ENCODE data around the gene CXCR2. TPM values are rescaled to one million over a fixed set of nuclear protein-coding genes. Genes with fewer than 3 reads are reported as not detected.
A peak's percentile ranks its signal among the peaks of the same experiment; 100 is the strongest.
"Not testable (repeated sequence)": the region's sequence is repeated elsewhere in the genome, so short reads cannot be mapped to it uniquely, and the experiment has no call there.

The CXCR2 gene
- total RNA-seq, 2 experiments from 2014 or later, result not detected

DNA sequence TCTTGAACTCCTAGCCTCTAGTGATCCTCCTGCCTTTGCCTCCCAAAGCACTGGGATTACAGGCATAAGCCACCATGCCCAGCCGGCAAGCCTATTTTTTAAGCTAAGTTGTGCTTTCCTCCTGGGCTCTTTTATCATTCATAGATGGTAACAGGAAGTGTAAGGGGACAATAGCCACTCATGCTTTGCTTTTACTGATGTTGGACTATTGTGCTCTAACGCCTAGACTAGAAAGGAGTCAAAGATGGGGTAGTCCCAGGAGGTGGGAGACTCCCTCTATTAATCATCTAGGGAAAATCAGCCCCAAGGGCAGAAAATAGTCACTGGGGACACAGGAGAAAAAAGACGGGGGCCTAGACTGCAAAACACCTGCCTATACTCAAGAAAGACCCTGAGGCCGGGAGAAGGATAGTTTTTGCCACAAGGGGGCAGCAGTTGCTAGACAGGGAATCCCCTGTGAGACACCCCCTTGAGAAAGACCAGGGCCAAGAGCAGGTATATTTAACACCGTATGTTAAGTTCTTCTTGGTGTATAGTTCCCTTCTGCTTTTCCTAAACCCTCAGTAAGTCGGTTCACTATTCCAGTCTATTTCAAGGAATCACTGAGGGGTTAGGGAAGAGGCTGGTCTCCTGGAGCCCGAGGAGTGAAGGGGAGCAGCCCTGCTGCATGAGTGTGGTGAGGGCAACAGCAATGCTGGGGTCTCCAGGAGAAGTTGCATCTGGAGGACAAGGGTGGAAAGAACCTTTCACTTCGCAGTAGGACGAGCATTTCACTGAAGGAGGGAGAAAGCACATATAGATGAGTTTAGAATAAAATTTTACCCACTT is 43.0 kb downstream of the CXCR2 start:
- H3K4me1 ChIP-seq (ENCODE audit: insufficient read depth, low read length, poor library complexity, severe bottlenecking), result no peaks in the 10 kb centered on the region
- H3K27ac ChIP-seq (ENCODE audit: low read depth, low read length, poor library complexity, severe bottlenecking), result no peak overlapping the region
- no peak overlapping the region for H3K4me2 ChIP-seq (ENCODE audit: low read length)
- H3K9me2 ChIP-seq (ENCODE audit: insufficient read depth, low read length), result no peaks in the 10 kb centered on the region
- peak; percentile 76 for DNase-seq (ENCODE audit: low spot score)
- ChIA-PET POLR2A (no interaction called here), CTCF (ENCODE audit: unreplicated experiment) (no interaction called here)
- no peak overlapping the region for H3K4me3 ChIP-seq (ENCODE audit: low read depth, low read length, poor library complexity, severe bottlenecking)
- H3K36me3 ChIP-seq (ENCODE audit: insufficient read depth, low read length), result no peaks in the 10 kb centered on the region
- intact Hi-C loops (cut with micrococcal nuclease; ENCODE audit: unreplicated experiment), result loop anchor here (2.0 to 5.0 kb wide), 2 partner anchors 88 to 103 kb away; partner anchors contain the start of genes AAMP and PNKD
- no peaks in the 10 kb centered on the region for H3K9me3 ChIP-seq (ENCODE audit: low read length)
- no peaks in the 10 kb centered on the region for H4K20me1 ChIP-seq (ENCODE audit: insufficient read depth, low read length)
- no peak overlapping the region for H2AFZ ChIP-seq (ENCODE audit: low read length)
- no TSS peak for BruUV-seq (replicated peaks)
- no peak for TF ChIP-seq EZH2phosphoT487 (IDR thresholded peaks at IDR 0.05; ENCODE audit: borderline replicate concordance, low read depth, low read length)
- TF ChIP-seq, protein P1, sequence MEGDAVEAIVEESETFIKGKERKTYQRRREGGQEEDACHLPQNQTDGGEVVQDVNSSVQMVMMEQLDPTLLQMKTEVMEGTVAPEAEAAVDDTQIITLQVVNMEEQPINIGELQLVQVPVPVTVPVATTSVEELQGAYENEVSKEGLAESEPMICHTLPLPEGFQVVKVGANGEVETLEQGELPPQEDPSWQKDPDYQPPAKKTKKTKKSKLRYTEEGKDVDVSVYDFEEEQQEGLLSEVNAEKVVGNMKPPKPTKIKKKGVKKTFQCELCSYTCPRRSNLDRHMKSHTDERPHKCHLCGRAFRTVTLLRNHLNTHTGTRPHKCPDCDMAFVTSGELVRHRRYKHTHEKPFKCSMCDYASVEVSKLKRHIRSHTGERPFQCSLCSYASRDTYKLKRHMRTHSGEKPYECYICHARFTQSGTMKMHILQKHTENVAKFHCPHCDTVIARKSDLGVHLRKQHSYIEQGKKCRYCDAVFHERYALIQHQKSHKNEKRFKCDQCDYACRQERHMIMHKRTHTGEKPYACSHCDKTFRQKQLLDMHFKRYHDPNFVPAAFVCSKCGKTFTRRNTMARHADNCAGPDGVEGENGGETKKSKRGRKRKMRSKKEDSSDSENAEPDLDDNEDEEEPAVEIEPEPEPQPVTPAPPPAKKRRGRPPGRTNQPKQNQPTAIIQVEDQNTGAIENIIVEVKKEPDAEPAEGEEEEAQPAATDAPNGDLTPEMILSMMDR (conservative IDR thresholded peaks at IDR 0.05; ENCODE audit: low read length), result peak; percentile 96
- H3K79me2 ChIP-seq (ENCODE audit: insufficient read depth, low read depth, low read length), result no peaks in the 10 kb centered on the region

DNA sequence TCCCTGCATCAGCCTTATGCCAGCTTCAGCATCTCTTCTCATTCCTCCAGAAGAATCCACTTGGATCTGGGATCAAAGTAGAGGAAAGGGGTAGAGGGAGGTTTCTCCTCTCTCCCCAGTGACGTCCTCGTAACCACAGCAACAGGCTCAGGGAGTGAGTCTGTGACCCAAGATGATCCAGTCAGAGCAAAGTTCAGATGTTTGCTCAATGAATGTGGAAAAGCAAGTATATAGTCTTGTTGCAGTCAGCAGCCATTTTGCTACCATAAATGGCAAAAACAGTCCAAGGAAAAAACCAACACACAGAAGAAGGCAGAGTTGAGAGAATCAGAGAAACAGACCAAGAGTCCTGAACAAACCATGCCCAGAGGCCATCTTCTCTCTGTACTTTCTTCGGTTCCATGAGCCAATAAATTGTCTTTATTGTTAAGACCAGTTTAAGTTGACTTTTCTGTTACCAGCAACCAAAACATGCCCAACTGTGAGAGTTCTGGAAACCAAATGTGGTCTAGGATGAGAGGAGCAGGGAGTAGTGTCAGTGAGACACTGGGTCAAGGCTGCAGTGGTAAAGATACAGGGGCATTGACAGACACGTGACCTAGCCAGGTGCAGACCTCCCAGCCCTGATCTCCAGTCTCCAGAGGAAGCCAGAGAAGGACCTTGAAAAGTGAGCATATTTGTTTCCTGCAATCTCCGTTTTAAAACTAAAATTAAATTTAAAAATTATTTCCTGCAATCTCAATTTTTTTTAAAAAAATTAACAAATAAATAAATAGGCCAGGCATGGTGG is 44.1 kb downstream of the CXCR2 start:
- Histone ChIP-seq H3K9me3 (ENCODE audit: low read length) (no peaks in the 10 kb centered on the region), H3K4me2 (ENCODE audit: low read length) (no peak overlapping the region), H4K20me1 (ENCODE audit: insufficient read depth, low read length) (no peaks in the 10 kb centered on the region), H2AFZ (ENCODE audit: low read length) (no peak overlapping the region), H3K36me3 (ENCODE audit: insufficient read depth, low read length) (no peaks in the 10 kb centered on the region), H3K4me1 (ENCODE audit: insufficient read depth, low read length, poor library complexity, severe bottlenecking) (no peaks in the 10 kb centered on the region), H3K4me3 (ENCODE audit: low read depth, low read length, poor library complexity, severe bottlenecking) (no peak overlapping the region), H3K79me2 (ENCODE audit: insufficient read depth, low read depth, low read length) (no peaks in the 10 kb centered on the region), H3K9me2 (ENCODE audit: insufficient read depth, low read length) (no peaks in the 10 kb centered on the region), H3K27ac (ENCODE audit: low read depth, low read length, poor library complexity, severe bottlenecking) (no peak overlapping the region)
- no TSS peak for BruUV-seq (replicated peaks)
- intact Hi-C loops (cut with micrococcal nuclease; ENCODE audit: unreplicated experiment), result loop anchor here (2.0 to 5.0 kb wide), 2 partner anchors 87 to 102 kb away; partner anchors contain the start of genes AAMP and PNKD
- DNase-seq (ENCODE audit: low spot score), result peak; percentile 19
- ChIA-PET POLR2A (interaction anchor here (1.1 kb wide), 1 partner anchor 102 kb away, joined by 3 read pairs; no protein-coding TSS in a partner anchor), CTCF (ENCODE audit: unreplicated experiment) (no interaction called here)
- TF ChIP-seq, protein P1 (conservative IDR thresholded peaks at IDR 0.05; ENCODE audit: low read length), result no peak
- no peak for TF ChIP-seq EZH2phosphoT487 (IDR thresholded peaks at IDR 0.05; ENCODE audit: borderline replicate concordance, low read depth, low read length)

DNA sequence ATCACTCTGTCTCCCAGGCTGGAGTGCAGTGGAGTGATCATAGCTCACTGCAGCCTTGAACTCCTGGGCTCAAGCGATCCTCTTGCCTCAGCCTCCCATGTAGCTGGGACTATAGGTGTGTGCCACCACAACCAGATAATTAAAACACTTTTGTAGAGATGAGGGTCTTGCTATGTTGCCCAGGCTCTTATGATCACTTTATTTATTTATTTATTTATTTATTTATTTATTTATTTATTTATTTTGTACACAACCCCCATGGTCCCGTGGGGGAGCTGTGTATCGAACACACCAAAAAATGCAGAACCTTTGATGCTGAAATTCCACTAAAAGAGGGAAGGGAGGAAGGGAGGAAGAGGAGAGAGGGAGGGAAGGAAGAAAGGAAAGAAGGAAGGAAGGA is 45.9 kb downstream of the CXCR2 start:
- POLR2A ChIA-PET, result interaction anchor here (0.6 kb wide), 1 partner anchor 39 kb away, joined by 3 read pairs; no protein-coding TSS in a partner anchor
- H3K4me3 ChIP-seq (ENCODE audit: low read depth, low read length, poor library complexity, severe bottlenecking); H3K27ac ChIP-seq (ENCODE audit: low read depth, low read length, poor library complexity, severe bottlenecking); BruUV-seq (replicated peaks); DNase-seq (ENCODE audit: low spot score); H2AFZ ChIP-seq (ENCODE audit: low read length); intact Hi-C loops (cut with micrococcal nuclease; ENCODE audit: unreplicated experiment); CTCF ChIA-PET (ENCODE audit: unreplicated experiment); H3K9me3 ChIP-seq (ENCODE audit: low read length); H3K4me1 ChIP-seq (ENCODE audit: insufficient read depth, low read length, poor library complexity, severe bottlenecking); H3K36me3 ChIP-seq (ENCODE audit: insufficient read depth, low read length); H3K4me2 ChIP-seq (ENCODE audit: low read length); H3K9me2 ChIP-seq (ENCODE audit: insufficient read depth, low read length); H4K20me1 ChIP-seq (ENCODE audit: insufficient read depth, low read length); H3K79me2 ChIP-seq (ENCODE audit: insufficient read depth, low read depth, low read length): not testable (repeated sequence)

All from OCI-LY7 (cell line).